ENCODE measurements around the gene SNX8.

GRCh38 chr7:2330493-2330892 is 16.3 kb upstream of the SNX8 start:
- TF ChIP-seq CTCF (IDR thresholded peaks at IDR 0.05): no peak
- no peak for TF ChIP-seq POLR2A (IDR thresholded peaks at IDR 0.05)

Measured in lower leg skin (tissue), 3 donors.